K562 (cell line): ENCODE data around the gene TEX54. TPM values are rescaled to one million over a fixed set of nuclear protein-coding genes. Genes with fewer than 3 reads are reported as not detected.

Experiments used
- ATAC-seq: fragments of 200-7000 bp; cut with Tn5 transposase; 3 replicates; pipeline ENCODE4 v1.9.1; 2020; ENCODE audit warnings: moderate library complexity
- BruUV-seq: library from RNA; stranded (reverse); fragments of 400-500 nt; replicated peaks from 2 replicates; lab custom pipeline; 2021; lab: Mats Ljungman, UMichigan
- CTCF ChIA-PET: fragments of 300-600 bp; formaldehyde crosslinking; extraction: SDS; loops from one replicate; lab custom pipeline; 2021; ENCODE audit warnings: low intra/inter-chr PET ratio; lab: Yijun Ruan, JAX
- POLR2A ChIA-PET: fragments of 300-600, 350-650 bp; sonication (Branson Sonifier 250); formaldehyde crosslinking; extraction: SDS; loops from one replicate; lab custom pipeline; 2021; ENCODE audit warnings: antibody characterized with exemption, inconsistent platforms; lab: Yijun Ruan, JAX
- DNase-seq, 4 experiments: peaks; one replicate each; pipeline versions ENCODE4 v3.0.0 to v3.0.0-alpha.2; 2011 to 2018; ENCODE audit warnings: low spot score in 3 of 4, mixed read lengths in 3 of 4; ENCODE audit errors: extremely low read depth in 1 of 4
- FAIRE-seq: peaks from 2 replicates; lab custom pipeline; 2011; peaks lifted over from hg19 to GRCh38; lab: Jason Lieb, UNC
- H2AFZ ChIP-seq: 2 replicates; pipeline ENCODE4 v1.6.0; 2011; ENCODE audit warnings: low read depth, low read length, control low read depth, inconsistent platforms
- H3K27ac ChIP-seq: fragments of 200-600 bp; 3 replicates; pipeline ENCODE4 v1.8.0; 2011; ENCODE audit warnings: low read depth, mild to moderate bottlenecking, control low read depth, inconsistent platforms, low read length, moderate library complexity, mixed read lengths; ENCODE audit errors: extremely low read depth
- H3K27me3 ChIP-seq, 2 experiments: fragments of 300-600 bp in 1 of 2; 2 replicates in 1 of 2; 3 replicates in 1 of 2; pipeline versions ENCODE4 v1.6.0 to v1.8.0; 2011; ENCODE audit warnings: inconsistent platforms in 2 of 2, low read length in 2 of 2, mild to moderate bottlenecking in 1 of 2, mixed read lengths in 1 of 2, moderate library complexity in 1 of 2; ENCODE audit not compliant: control insufficient read depth in 2 of 2, insufficient read depth in 2 of 2
- H3K36me3 ChIP-seq: fragments of 300-600 bp; 3 replicates; pipeline ENCODE4 v1.8.0; 2011; ENCODE audit warnings: mild to moderate bottlenecking, low read length, inconsistent platforms; ENCODE audit not compliant: control insufficient read depth, insufficient read depth
- H3K4me1 ChIP-seq, 2 experiments: fragments of 200-600 bp in 1 of 2; replicated peaks in 1 of 2; 2 replicates in 1 of 2; 3 replicates in 1 of 2; pipeline versions ENCODE4 v1.5.1 to v1.8.0; 2011; ENCODE audit warnings: inconsistent platforms in 2 of 2, low read length in 2 of 2, mild to moderate bottlenecking in 1 of 2, mixed read lengths in 1 of 2, moderate library complexity in 1 of 2; ENCODE audit not compliant: control insufficient read depth in 2 of 2, insufficient read depth in 2 of 2
- H3K4me2 ChIP-seq: 2 replicates; pipeline ENCODE4 v1.6.1; 2011; ENCODE audit warnings: low read length, control low read depth, inconsistent platforms, mixed read lengths; ENCODE audit not compliant: insufficient read depth
- H3K4me3 ChIP-seq: fragments of 200-600 bp; sonication (generic), shearing (Covaris generic); 2 replicates; pipeline ENCODE4 v1.5.1; 2016; ENCODE audit warnings: control low read depth, inconsistent platforms
- H3K79me2 ChIP-seq: fragments of 200-600 bp; 3 replicates; pipeline ENCODE4 v1.8.0; 2011; ENCODE audit warnings: low read length, inconsistent platforms; ENCODE audit not compliant: control insufficient read depth, insufficient read depth
- H3K9ac ChIP-seq, 2 experiments: 2 replicates each; pipeline versions ENCODE4 v1.6.0 to v1.6.1; 2011; ENCODE audit warnings: low read depth in 2 of 2, low read length in 2 of 2, control low read depth in 1 of 2, inconsistent platforms in 1 of 2, mild to moderate bottlenecking in 1 of 2, mixed read lengths in 1 of 2; ENCODE audit not compliant: insufficient read depth in 1 of 2
- H3K9me1 ChIP-seq: one replicate; pipeline ENCODE4 v1.6.0; 2011; ENCODE audit warnings: inconsistent platforms, mild to moderate bottlenecking, low read length, moderate library complexity; ENCODE audit not compliant: control insufficient read depth, insufficient read depth
- H3K9me3 ChIP-seq: replicated peaks from 2 replicates; pipeline ENCODE4 v1.5.1; 2011; ENCODE audit warnings: low read depth, low read length, inconsistent platforms; ENCODE audit not compliant: control insufficient read depth, insufficient read depth
- H4K20me1 ChIP-seq: replicated peaks from 2 replicates; pipeline ENCODE4 v1.6.1; 2011; ENCODE audit warnings: low read length, inconsistent platforms, mixed read lengths; ENCODE audit not compliant: control insufficient read depth, insufficient read depth
- CBX8 ChIP-seq: fragments of 200-600 bp; sonication (generic); IDR thresholded peaks from 2 replicates; pipeline ENCODE4 v1.6.1; 2012; ENCODE audit warnings: borderline replicate concordance, mixed run types, low read depth, mild to moderate bottlenecking, moderate library complexity, mixed read lengths, low read length, control low read depth, inconsistent platforms; ENCODE audit not compliant: poor library complexity, severe bottlenecking; ENCODE audit errors: extremely low read depth
- CTBP1 ChIP-seq: fragments of 450-650 bp; IDR thresholded peaks from 2 replicates; pipeline ENCODE4 v1.6.1; 2016; ENCODE audit warnings: borderline replicate concordance
- HDAC3 ChIP-seq: fragments of 450-650 bp; IDR thresholded peaks from 2 replicates; pipeline ENCODE4 v1.6.1; 2018; ENCODE audit warnings: borderline replicate concordance, mild to moderate bottlenecking, moderate library complexity; ENCODE audit not compliant: partially characterized antibody
- ILK ChIP-seq: fragments of 450-650 bp; IDR thresholded peaks from 2 replicates; pipeline ENCODE4 v1.6.1; 2016; ENCODE audit warnings: missing genetic modification characterization, low read depth, mild to moderate bottlenecking, missing compliant biosample characterization, moderate library complexity, borderline replicate concordance
- NFIC ChIP-seq: fragments of 450-650 bp; IDR thresholded peaks from 2 replicates; pipeline ENCODE4 v1.6.1; 2017; ENCODE audit warnings: mild to moderate bottlenecking, inconsistent platforms
- YY1 ChIP-seq, 3 experiments: IDR thresholded peaks; 2 replicates each; pipeline ENCODE4 v1.6.1; 2011; ENCODE audit warnings: low read length in 2 of 3, mild to moderate bottlenecking in 2 of 3, moderate library complexity in 2 of 3, borderline replicate concordance in 1 of 3, control low read depth in 1 of 3, low read depth in 1 of 3; ENCODE audit not compliant: insufficient read depth in 3 of 3, insufficient replicate concordance in 2 of 3, control insufficient read depth in 1 of 3, insufficient read length in 1 of 3; ENCODE audit errors: extremely low read depth in 1 of 3
- WGBS: fragments of 100-300 bp; shearing (Covaris generic); methylation state at CpG from one replicate; pipeline ENCODE4 v1.1.6; 2016; ENCODE audit warnings: low coverage, mixed read lengths; ENCODE audit not compliant: insufficient coverage; ENCODE audit errors: missing lambda C conversion rate; 5-methylcytosine and 5-hydroxymethylcytosine counted together
- in situ Hi-C: fragments of 300-500 bp; cut with MboI; formaldehyde crosslinking; loops from 4 replicates; pipeline ENCODE4 v1.15.0; 2018; ENCODE audit warnings: inconsistent platforms, mixed read lengths
- intact Hi-C: fragments of 100-400 bp; cut with micrococcal nuclease; formaldehyde crosslinking; loops from 2 replicates; pipeline ENCODE4 v1.14.2; 2022
- polyA plus RNA-seq, 8 experiments: library from polyadenylated mRNA; depleted of rRNA in 4 of 8; stranded (reverse) in 5 of 8; unstranded in 3 of 8; fragments of >200 nt; fragmentation: Nextera tagmentation in 2 of 8; fragmentation: Illumina TruSeq in 1 of 8; extraction: Ambion mirVana in 2 of 8; extraction: Trizol in 1 of 8; gene quantifications; 2 replicates each; pipeline versions ENCODE4 v1.2.1 to v1.2.3, GENCODE V29; 2011 to 2014; ENCODE audit warnings: inconsistent platforms in 1 of 8, missing spikeins in 1 of 8
- total RNA-seq, 7 experiments: library from RNA; depleted of rRNA in 6 of 7; stranded (reverse); fragments of >200 nt in 6 of 7; fragmentation: Illumina TruSeq in 2 of 7; extraction: Trizol in 2 of 7; gene quantifications; 2 replicates each; pipeline versions ENCODE4 v1.2.1 to v1.2.3, GENCODE V29; 2011 to 2021; ENCODE audit warnings: low replicate concordance in 1 of 7

Gene TEX54
- total and polyA plus RNA-seq, 9 of the 15 experiments (the other 6 are each of a cell fraction or from before 2014, with no cell fraction given): not detected

GRCh38 chr11:62863687-62864335 lies 31.2 kb upstream of the TEX54 start:
- DNase-seq (no peak), ATAC-seq (no peak), FAIRE-seq (no peak)
- BruUV-seq: no TSS peak
- ChIA-PET POLR2A (interaction anchor here (0.6 to 7.2 kb wide), 10 partner anchors 9 to 450 kb away, joined by 3 to 45 read pairs (median 8); partner anchors contain the start of genes SLC3A2 and WDR74), CTCF (interaction anchor here (4.1 kb wide), 1 partner anchor 77 kb away, joined by 51 read pairs; the partner anchor contains the start of gene TMEM179B)
- 71% methylated on average over 4 of the region's 4 CpGs for WGBS
- Histone ChIP-seq H3K27ac (no peak overlapping the region), H3K9me3 (no peaks in the 10 kb centered on the region), H3K4me3 (no peak overlapping the region), H3K9me1 (no peaks in the 10 kb centered on the region), H3K36me3 (peaks cover 61% of the 10 kb centered on the region), H3K4me2 (no peak overlapping the region), H4K20me1 (peaks cover 13% of the 10 kb centered on the region), H3K9ac (no peak overlapping the region), H3K4me1 (peaks cover 22 to 28% of the 10 kb centered on the region in 2 experiments; a peak in 4 of 5 replicates), H3K27me3 (no peaks in the 10 kb centered on the region), H2AFZ (no peak overlapping the region), H3K79me2 (peaks cover 96% of the 10 kb centered on the region)
- TF ChIP-seq NFIC (no peak), CBX8 (no peak), YY1 (IDR thresholded peaks at IDR 0.05; ENCODE audit: borderline replicate concordance in 1 of 3, control insufficient read depth in 1 of 3, extremely low read depth in 1 of 3, insufficient read depth in 3 of 3, insufficient read length in 1 of 3, insufficient replicate concordance in 2 of 3, low read depth in 1 of 3, low read length in 2 of 3) (no peak), HDAC3 (no peak), ILK (no peak), CTBP1 (no peak)
- in situ Hi-C loops (loop anchor here (25.0 kb wide), 1 partner anchor 477 kb away; no protein-coding TSS in a partner anchor), intact Hi-C loops (loop anchor here (2.0 to 5.0 kb wide), 3 partner anchors 17 to 137 kb away; partner anchors contain the start of genes HNRNPUL2, NXF1, SLC3A2 and TTC9C)
